K562 (cell line): Measurements from ENCODE around the gene PTAR1.

ENCODE experiments used
- CCNT2 ChIP-seq: IDR thresholded peaks from 2 replicates; pipeline ENCODE4 v1.6.1; 2011; ENCODE audit warnings: borderline replicate concordance, low read depth, mild to moderate bottlenecking, moderate library complexity, mixed read lengths, low read length; ENCODE audit not compliant: insufficient read length; ENCODE audit errors: extremely low read depth
- ETV6 ChIP-seq, 3 experiments: fragments of 150-350 bp in 1 of 3; sonication (generic) in 1 of 3; formaldehyde crosslinking in 1 of 3; IDR thresholded peaks; 2 replicates each; pipeline versions ENCODE4 v1.6.1 to v1.8.0; 2014 to 2022; ENCODE audit warnings: borderline replicate concordance in 2 of 3, low read depth in 2 of 3, antibody characterized with exemption in 1 of 3, low read length in 1 of 3, mild to moderate bottlenecking in 1 of 3, missing genetic modification reagents in 1 of 3
- EZH2 ChIP-seq: IDR thresholded peaks from 2 replicates; pipeline ENCODE4 v1.6.1; 2012; ENCODE audit warnings: low read depth, mild to moderate bottlenecking, inconsistent platforms, low read length, borderline replicate concordance
- FOXK2 ChIP-seq, 2 experiments: fragments of 450-650 bp; IDR thresholded peaks in 1 of 2; conservative IDR thresholded peaks in 1 of 2; 2 replicates each; pipeline ENCODE4 v1.6.1; 2016; ENCODE audit warnings: low read depth in 2 of 2, mild to moderate bottlenecking in 1 of 2
- IRF9 ChIP-seq: fragments of 450-650 bp; IDR thresholded peaks from 2 replicates; pipeline ENCODE4 v1.6.1; 2016; ENCODE audit warnings: missing biosample characterization, missing genetic modification characterization
- MCM2 ChIP-seq: fragments of 450-650 bp; IDR thresholded peaks from 2 replicates; pipeline ENCODE4 v1.6.1; 2017; ENCODE audit warnings: low read depth, mild to moderate bottlenecking
- MXI1 ChIP-seq: IDR thresholded peaks from 2 replicates; pipeline ENCODE4 v1.6.1; 2011; ENCODE audit warnings: low read depth, mild to moderate bottlenecking, improper control_type of control experiment, low read length
- POLR2A ChIP-seq: fragments of 450-650 bp; conservative IDR thresholded peaks from 2 replicates; pipeline ENCODE4 v1.6.1; 2016
- POLR2AphosphoS5 ChIP-seq: IDR thresholded peaks from 2 replicates; pipeline ENCODE4 v1.6.1; 2011; ENCODE audit warnings: mild to moderate bottlenecking, low read depth, low read length, moderate library complexity; ENCODE audit not compliant: control insufficient read depth, insufficient read depth
- ZNF232 ChIP-seq: sonication (generic); formaldehyde crosslinking; IDR thresholded peaks from 2 replicates; pipeline ENCODE4 v1.8.0; 2022; ENCODE audit warnings: mild to moderate bottlenecking, missing genetic modification reagents
- ZNF3 ChIP-seq: fragments of 250-450 bp; sonication (Bioruptor Pico); IDR thresholded peaks from 2 replicates; pipeline ENCODE4 v1.5.0; 2021; ENCODE audit warnings: mild to moderate bottlenecking, moderate library complexity

GRCh38 chr9:69683927-69684326 lies 75.9 kb downstream of the PTAR1 start:
- TF ChIP-seq IRF9 (tag) (no peak), POLR2AphosphoS5 (no peak), POLR2A (no peak), ZNF3 (no peak), MXI1 (no peak), EZH2 (no peak), ETV6 (IDR thresholded peaks at IDR 0.05; ENCODE audit: borderline replicate concordance in 1 of 2, low read depth in 2 of 2, low read length in 1 of 2) (no peak), ETV6 (CRISPR knock-in tag; IDR thresholded peaks at IDR 0.05; ENCODE audit: borderline replicate concordance) (no peak), MCM2 (no peak), FOXK2 (conservative IDR thresholded peaks at IDR 0.05 in 1 of 2, IDR thresholded peaks at IDR 0.05 in 1 of 2; ENCODE audit: low read depth in 2 of 2) (no peak), ZNF232 (CRISPR knock-in tag) (no peak), CCNT2 (no peak)
